Loucy (cell line): ENCODE data around the gene TTBK2.

Experiments
- H2AFZ ChIP-seq: fragments of 200-600 bp; sonication (generic); 2 replicates; pipeline ENCODE4 v1.6.0; 2016; ENCODE audit warnings: antibody characterized with exemption, mild to moderate bottlenecking, low read length, moderate library complexity
- H3F3A ChIP-seq: fragments of 200-600 bp; 2 replicates; pipeline ENCODE4 v1.6.0; 2016; ENCODE audit warnings: antibody characterized with exemption, low read depth, mild to moderate bottlenecking
- H3K27me3 ChIP-seq: fragments of 200-600 bp; sonication (generic); 2 replicates; pipeline ENCODE4 v1.6.1; 2014; ENCODE audit warnings: low read length, mild to moderate bottlenecking; ENCODE audit not compliant: insufficient read depth, poor library complexity, severe bottlenecking
- H3K36me3 ChIP-seq: fragments of 200-600 bp; sonication (generic); 2 replicates; pipeline ENCODE4 v1.6.1; 2016; ENCODE audit warnings: low read length; ENCODE audit not compliant: insufficient read depth
- H3K4me1 ChIP-seq: fragments of 200-600 bp; sonication (generic); 2 replicates; pipeline ENCODE4 v1.5.1; 2014; ENCODE audit warnings: low read length, mild to moderate bottlenecking; ENCODE audit not compliant: insufficient read depth, poor library complexity, severe bottlenecking
- H3K4me2 ChIP-seq: fragments of 200-600 bp; sonication (generic); 2 replicates; pipeline ENCODE4 v1.6.0; 2014; ENCODE audit warnings: antibody characterized with exemption, low read length, low read depth, mild to moderate bottlenecking; ENCODE audit not compliant: poor library complexity, severe bottlenecking
- H3K4me3 ChIP-seq: fragments of 200-600 bp; sonication (generic); 2 replicates; pipeline ENCODE4 v1.5.1; 2014; ENCODE audit warnings: low read length, mild to moderate bottlenecking, mixed read lengths; ENCODE audit not compliant: poor library complexity, severe bottlenecking
- H3K79me2 ChIP-seq: fragments of 200-600 bp; sonication (generic); 2 replicates; pipeline ENCODE4 v1.6.1; 2014; ENCODE audit warnings: low read length; ENCODE audit not compliant: insufficient read depth
- H3K9ac ChIP-seq: fragments of 200-600 bp; sonication (generic); 2 replicates; pipeline ENCODE4 v1.6.0; 2014; ENCODE audit warnings: mild to moderate bottlenecking, low read depth, low read length, moderate library complexity; ENCODE audit not compliant: poor library complexity, severe bottlenecking
- H3K9me2 ChIP-seq: fragments of 200-600 bp; sonication (generic); replicated peaks from 2 replicates; pipeline ENCODE4 v1.6.1; 2016; ENCODE audit warnings: low read depth, low read length, mixed read lengths
- H3K9me3 ChIP-seq: fragments of 200-600 bp; sonication (generic); 2 replicates; pipeline ENCODE4 v1.6.1; 2014; ENCODE audit warnings: mild to moderate bottlenecking, antibody characterized with exemption, low read length, low read depth; ENCODE audit not compliant: insufficient read depth
- H4K20me1 ChIP-seq: fragments of 200-600 bp; sonication (generic); 2 replicates; pipeline ENCODE4 v1.6.0; 2014; ENCODE audit warnings: antibody characterized with exemption, low read length, mild to moderate bottlenecking; ENCODE audit not compliant: insufficient read depth, poor library complexity, severe bottlenecking
- CTCF ChIP-seq: fragments of 200-600 bp; sonication (generic); conservative IDR thresholded peaks from 2 replicates; pipeline ENCODE4 v1.5.1; 2014; ENCODE audit warnings: mild to moderate bottlenecking, antibody characterized with exemption, low read length
- EZH2phosphoT487 ChIP-seq: fragments of 200-600 bp; IDR thresholded peaks from 2 replicates; pipeline ENCODE4 v1.6.1; 2018; ENCODE audit warnings: antibody characterized with exemption, mild to moderate bottlenecking, moderate library complexity, borderline replicate concordance

The TTBK2 gene

GRCh38 chr15:42919799-42920518, 619 bp downstream of the TTBK2 start:
- Histone ChIP-seq H3K9me2 (no peaks in the 10 kb centered on the region), H3K4me3 (peak overlapping the region; percentile 88), H3K9ac (peak overlapping the region; percentile 81), H3K4me2 (peak overlapping the region; percentile 94), H3K4me1 (peaks cover 39% of the 10 kb centered on the region), H2AFZ (peak overlapping the region; percentile 71), H3K27me3 (no peaks in the 10 kb centered on the region), H3K79me2 (peaks cover 51% of the 10 kb centered on the region), H3K9me3 (no peaks in the 10 kb centered on the region), H4K20me1 (peaks cover 32% of the 10 kb centered on the region), H3F3A (0 out of 2 replicates have a peak, but pooled peaks cover 4% of the 10 kb centered on the region), H3K36me3 (no peaks in the 10 kb centered on the region)
- no peak for TF ChIP-seq CTCF
- no peak for TF ChIP-seq EZH2phosphoT487

GRCh38 chr15:42919308-42919707, 1.3 kb downstream of the TTBK2 start:
- Histone ChIP-seq H3K4me3 (peak overlapping the region; percentile 88), H3K9me2 (no peaks in the 10 kb centered on the region), H3K9ac (peak overlapping the region; percentile 81), H4K20me1 (peaks cover 32% of the 10 kb centered on the region), H3K4me1 (peaks cover 42% of the 10 kb centered on the region), H3K36me3 (no peaks in the 10 kb centered on the region), H3K79me2 (peaks cover 54% of the 10 kb centered on the region), H3F3A (0 out of 2 replicates have a peak, but pooled peaks cover 4% of the 10 kb centered on the region), H3K4me2 (peak overlapping the region; percentile 94), H2AFZ (no peak overlapping the region), H3K27me3 (no peaks in the 10 kb centered on the region), H3K9me3 (no peaks in the 10 kb centered on the region)
- no peak for TF ChIP-seq CTCF
- no peak for TF ChIP-seq EZH2phosphoT487

- peaks cover 32% of the 10 kb centered on the region for H4K20me1 ChIP-seq
- H3K79me2 ChIP-seq = peaks cover 56% of the 10 kb centered on the region
- no peak overlapping the region for H2AFZ ChIP-seq
- 0 out of 2 replicates have a peak, but pooled peaks cover 4% of the 10 kb centered on the region for H3F3A ChIP-seq
- peak overlapping the region; percentile 88 for H3K4me3 ChIP-seq
- peak overlapping the region; percentile 94 for H3K4me2 ChIP-seq
- no peaks in the 10 kb centered on the region for H3K36me3 ChIP-seq
- peak overlapping the region; percentile 81 for H3K9ac ChIP-seq
- no peaks in the 10 kb centered on the region for H3K27me3 ChIP-seq
- H3K9me3 ChIP-seq = no peaks in the 10 kb centered on the region
- no peaks in the 10 kb centered on the region for H3K9me2 ChIP-seq
- H3K4me1 ChIP-seq = peaks cover 42% of the 10 kb centered on the region
- no peak for TF ChIP-seq CTCF
These were observed 2.5 kb downstream of the TTBK2 start for GRCh38 chr15:42918047-42918446.
